Measurements from ENCODE around the gene MYBBP1A.

Gene MYBBP1A

DNA sequence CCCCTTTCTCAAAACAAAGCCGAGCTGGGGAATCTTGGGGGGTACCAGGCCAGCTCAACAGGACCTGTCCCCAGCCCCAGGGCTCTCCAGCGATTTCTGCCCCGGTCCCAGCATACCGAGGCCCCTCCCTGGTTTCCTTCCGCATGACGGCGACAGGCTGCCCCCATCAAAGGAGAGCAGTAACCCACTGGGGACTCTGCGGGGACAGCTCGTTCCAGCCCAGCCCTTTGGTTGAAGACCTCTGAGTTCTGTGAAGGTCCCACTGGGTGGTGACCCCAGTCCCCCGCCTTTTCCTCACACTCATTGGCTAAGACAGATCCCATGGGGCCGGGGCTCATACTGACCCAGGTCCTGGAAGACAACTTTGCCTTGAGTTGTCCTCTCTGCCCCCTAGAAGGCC lies 33.2 kb upstream of the MYBBP1A start:
- DNase-seq (ENCODE audit: low read depth), result no peak
- TF ChIP-seq, protein P1, sequence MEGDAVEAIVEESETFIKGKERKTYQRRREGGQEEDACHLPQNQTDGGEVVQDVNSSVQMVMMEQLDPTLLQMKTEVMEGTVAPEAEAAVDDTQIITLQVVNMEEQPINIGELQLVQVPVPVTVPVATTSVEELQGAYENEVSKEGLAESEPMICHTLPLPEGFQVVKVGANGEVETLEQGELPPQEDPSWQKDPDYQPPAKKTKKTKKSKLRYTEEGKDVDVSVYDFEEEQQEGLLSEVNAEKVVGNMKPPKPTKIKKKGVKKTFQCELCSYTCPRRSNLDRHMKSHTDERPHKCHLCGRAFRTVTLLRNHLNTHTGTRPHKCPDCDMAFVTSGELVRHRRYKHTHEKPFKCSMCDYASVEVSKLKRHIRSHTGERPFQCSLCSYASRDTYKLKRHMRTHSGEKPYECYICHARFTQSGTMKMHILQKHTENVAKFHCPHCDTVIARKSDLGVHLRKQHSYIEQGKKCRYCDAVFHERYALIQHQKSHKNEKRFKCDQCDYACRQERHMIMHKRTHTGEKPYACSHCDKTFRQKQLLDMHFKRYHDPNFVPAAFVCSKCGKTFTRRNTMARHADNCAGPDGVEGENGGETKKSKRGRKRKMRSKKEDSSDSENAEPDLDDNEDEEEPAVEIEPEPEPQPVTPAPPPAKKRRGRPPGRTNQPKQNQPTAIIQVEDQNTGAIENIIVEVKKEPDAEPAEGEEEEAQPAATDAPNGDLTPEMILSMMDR (IDR thresholded peaks at IDR 0.05; ENCODE audit: insufficient read depth, low read depth, low read length, missing control alignments), result no peak

DNA sequence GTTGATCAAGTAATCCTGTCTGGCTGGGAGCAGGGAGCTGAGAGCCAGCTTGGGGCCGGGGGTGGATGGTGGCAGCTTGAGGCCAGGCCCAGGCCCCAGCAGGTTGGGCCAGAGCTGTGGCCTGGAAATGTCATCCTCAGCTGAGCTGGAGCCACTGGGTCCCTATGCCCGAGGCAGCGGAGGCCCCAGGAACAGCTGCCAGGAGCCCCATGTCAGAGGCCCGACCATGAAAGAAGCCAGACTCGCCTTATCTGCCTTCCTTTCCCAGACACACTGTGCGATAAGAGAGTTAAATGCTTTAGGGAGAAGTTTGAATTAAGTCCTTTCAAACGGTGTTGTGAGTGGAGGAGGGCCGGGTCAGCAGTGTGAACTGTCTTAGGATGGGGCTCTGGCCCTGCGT lies 32.6 kb upstream of the MYBBP1A start:
- TF ChIP-seq, protein P1 (IDR thresholded peaks at IDR 0.05; ENCODE audit: insufficient read depth, low read depth, low read length, missing control alignments), result no peak
- H3K4me3 ChIP-seq (ENCODE audit: low read depth, low read length), result no peak overlapping the region
- no peak for DNase-seq (ENCODE audit: low read depth)

More for the DNA sequence above, 33.2 kb upstream of the MYBBP1A start:
- no peak overlapping the region for H3K4me3 ChIP-seq (ENCODE audit: low read depth, low read length)

DNA sequence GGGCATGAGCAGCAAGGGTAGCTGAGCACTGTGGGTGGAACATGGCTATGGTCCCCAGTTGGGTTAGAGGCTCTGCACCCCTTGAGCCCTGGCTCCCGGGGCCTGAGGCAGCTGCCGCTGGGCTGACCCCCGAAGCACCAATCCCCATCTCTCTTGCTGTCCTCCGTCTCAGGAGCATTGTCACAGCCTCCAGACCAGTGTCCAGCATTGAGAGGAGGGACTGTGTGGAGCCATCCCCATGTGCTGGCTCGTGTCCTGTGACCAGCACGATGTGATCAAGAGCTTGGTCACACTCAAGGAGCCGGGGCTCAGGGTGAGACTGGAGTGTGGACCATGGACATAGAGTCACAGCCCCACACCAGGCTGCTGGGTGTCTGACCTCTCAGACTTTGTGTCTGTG lies 32.0 kb upstream of the MYBBP1A start:
- TF ChIP-seq, protein P1 (IDR thresholded peaks at IDR 0.05; ENCODE audit: insufficient read depth, low read depth, low read length, missing control alignments), result no peak
- no peak for DNase-seq (ENCODE audit: low read depth)
- H3K4me3 ChIP-seq (ENCODE audit: low read depth, low read length), result no peak overlapping the region

DNA sequence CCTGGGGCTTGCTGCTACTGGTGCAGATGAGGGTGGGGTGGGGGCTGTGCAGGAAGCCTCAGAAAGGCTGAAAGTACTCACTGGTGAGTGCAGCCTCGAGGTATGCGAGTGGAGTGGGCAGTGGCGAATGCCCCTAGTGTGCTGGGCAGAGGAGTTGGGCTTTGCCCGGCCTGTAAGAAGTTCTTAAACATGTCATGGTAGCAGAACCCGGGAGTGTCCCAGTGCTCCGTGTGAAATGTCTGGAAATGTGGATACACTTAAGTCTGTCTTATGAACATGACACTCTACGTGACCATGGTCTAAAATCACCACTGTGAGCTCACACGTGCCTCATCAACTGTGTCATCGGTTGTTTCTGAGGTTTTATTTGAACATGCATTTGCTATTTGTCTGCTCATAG lies 30.9 kb upstream of the MYBBP1A start:
- TF ChIP-seq, protein P1 (IDR thresholded peaks at IDR 0.05; ENCODE audit: insufficient read depth, low read depth, low read length, missing control alignments), result no peak
- no peak for DNase-seq (ENCODE audit: low read depth)
- H3K4me3 ChIP-seq (ENCODE audit: low read depth, low read length), result no peak overlapping the region

DNA sequence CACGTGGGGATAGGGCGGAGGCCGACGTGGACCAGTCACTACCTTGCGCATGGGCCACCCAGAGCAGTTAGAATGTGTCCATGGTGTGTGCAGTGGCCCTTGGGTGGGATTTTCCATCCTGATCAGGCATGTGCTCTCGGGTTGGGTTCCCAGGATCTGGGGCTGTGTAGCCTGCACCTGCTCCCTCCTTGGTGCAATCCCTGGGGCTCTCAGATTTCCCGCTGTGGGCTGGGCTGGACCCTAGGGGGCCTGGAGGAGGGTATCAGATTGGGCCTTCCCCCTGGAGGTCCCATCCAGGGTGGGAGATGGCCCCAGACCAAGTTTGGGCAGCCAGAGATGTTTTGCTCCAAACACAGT lies 30.4 kb upstream of the MYBBP1A start:
- no peak for DNase-seq (ENCODE audit: low read depth)
- TF ChIP-seq, protein P1 (IDR thresholded peaks at IDR 0.05; ENCODE audit: insufficient read depth, low read depth, low read length, missing control alignments), result no peak
- no peak overlapping the region for H3K4me3 ChIP-seq (ENCODE audit: low read depth, low read length)

DNA sequence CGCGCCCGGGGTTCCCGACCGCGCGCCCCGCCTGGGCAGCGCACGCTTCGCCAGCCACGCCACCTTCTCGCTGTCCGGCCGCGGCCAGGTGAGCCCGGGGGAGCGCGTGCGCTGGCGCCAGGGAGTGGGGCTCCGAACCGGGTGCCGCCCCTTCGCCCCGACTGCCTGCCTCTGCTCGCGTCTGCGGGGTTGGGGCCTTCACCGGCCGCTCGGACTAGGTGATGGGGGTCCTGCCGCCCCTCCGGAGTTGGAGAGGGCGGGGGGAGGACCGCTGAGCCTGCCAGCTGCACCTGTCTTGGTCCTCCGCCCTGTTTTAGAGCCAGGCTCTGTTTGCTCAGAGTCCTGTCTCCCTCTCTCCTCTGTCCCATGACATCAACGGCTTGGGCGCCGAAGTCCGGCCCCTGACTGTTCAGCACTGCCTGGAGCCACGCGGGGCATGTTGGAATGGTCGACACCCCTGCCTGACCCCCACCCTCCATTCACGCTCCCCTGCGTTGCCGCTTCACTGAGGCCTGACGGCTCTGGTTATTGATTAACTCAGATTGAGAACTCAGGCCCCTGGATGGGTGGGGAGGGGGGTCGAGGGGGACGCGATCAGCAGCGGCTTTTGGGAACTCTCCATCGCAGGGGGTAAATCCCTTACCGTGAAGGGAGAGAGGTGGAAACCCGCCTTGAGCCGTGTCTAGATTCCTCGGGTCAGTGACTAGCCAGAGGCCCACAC lies 29.9 kb upstream of the MYBBP1A start:
- TF ChIP-seq, protein P1 (IDR thresholded peaks at IDR 0.05; ENCODE audit: insufficient read depth, low read depth, low read length, missing control alignments), result no peak
- no peak for DNase-seq (ENCODE audit: low read depth)
- no peak overlapping the region for H3K4me3 ChIP-seq (ENCODE audit: low read depth, low read length)

Measured in GM12865 (cell line).